Cardiac muscle cell (in vitro differentiated cells and primary cell): Measurements from ENCODE around the gene COL4A4. TPM values are rescaled to one million over a fixed set of nuclear protein-coding genes. Genes with fewer than 3 reads are reported as not detected.
A peak's percentile ranks its signal among the peaks of the same experiment; 100 is the strongest.

Experiments
- DNase-seq, 2 donors: peaks; one replicate each; pipeline versions ENCODE4 v3.0.0 to v3.0.0-alpha.2; 2010 to 2017; ENCODE audit warnings: low read depth in 1 of 2, low spot score in 1 of 2
- H3K27ac ChIP-seq: fragments of 200-600 bp; sonication (generic); 2 replicates; pipeline ENCODE4 v1.5.1; 2016
- H3K27me3 ChIP-seq: fragments of 200-600 bp; sonication (generic); 2 replicates; pipeline ENCODE4 v1.6.0; 2016; ENCODE audit warnings: control low read depth
- H3K36me3 ChIP-seq: fragments of 200-600 bp; sonication (generic); 2 replicates; pipeline ENCODE4 v1.5.1; 2016; ENCODE audit warnings: control low read depth
- H3K4me1 ChIP-seq: fragments of 200-600 bp; sonication (generic); 2 replicates; pipeline ENCODE4 v1.8.1; 2017; ENCODE audit warnings: low read depth, mild to moderate bottlenecking, mixed run types
- H3K4me3 ChIP-seq: fragments of 200-600 bp; sonication (generic); 2 replicates; pipeline ENCODE4 v1.5.1; 2016; ENCODE audit warnings: mild to moderate bottlenecking
- H3K9me3 ChIP-seq: fragments of 200-600 bp; sonication (generic); 2 replicates; pipeline ENCODE4 v1.5.1; 2017; ENCODE audit warnings: low read depth, mild to moderate bottlenecking, control low read depth
- polyA plus RNA-seq: library from polyadenylated mRNA; unstranded; fragments of >200 nt; fragmentation: Nextera tagmentation; extraction: Ambion mirVana; gene quantifications from 2 replicates; pipeline ENCODE4 v1.2.1, GENCODE V29; 2016
- total RNA-seq: library from RNA; depleted of rRNA; stranded (reverse); fragments of >200 nt; gene quantifications from 2 replicates; pipeline ENCODE4 v1.2.3, GENCODE V29; 2016
- TF ChIP-seq, protein P1 (sequence below): IDR thresholded peaks from 2 replicates; pipeline ENCODE4 v1.5.1; 2012; ENCODE audit warnings: low read depth, mild to moderate bottlenecking, low read length

The COL4A4 gene
- total and polyA plus RNA-seq, 2 experiments from 2014 or later, result 0.07 to 0.15 TPM

DNA sequence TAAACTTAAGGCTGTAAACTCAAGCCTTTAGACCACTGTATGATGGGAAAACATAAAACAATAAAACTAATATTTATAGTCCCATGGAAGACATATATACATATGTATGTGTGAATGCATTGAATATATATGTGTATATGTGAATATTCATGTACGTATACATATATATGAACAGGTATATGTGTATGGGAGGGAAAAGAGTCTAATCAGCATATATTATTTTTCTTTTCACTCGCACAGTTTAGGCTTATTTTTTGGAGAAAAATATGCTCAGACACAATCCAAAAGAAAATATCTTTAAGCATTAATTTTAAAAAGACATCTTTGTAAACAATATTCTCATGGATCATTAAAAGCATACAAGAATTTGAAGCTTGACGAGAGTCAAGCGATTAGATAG is 22.7 kb downstream of the COL4A4 start:
- no peak overlapping the region for H3K4me3 ChIP-seq
- DNase-seq, result no peak
- no peaks in the 10 kb centered on the region for H3K27me3 ChIP-seq
- H3K36me3 ChIP-seq, result no peaks in the 10 kb centered on the region
- TF ChIP-seq, protein P1, sequence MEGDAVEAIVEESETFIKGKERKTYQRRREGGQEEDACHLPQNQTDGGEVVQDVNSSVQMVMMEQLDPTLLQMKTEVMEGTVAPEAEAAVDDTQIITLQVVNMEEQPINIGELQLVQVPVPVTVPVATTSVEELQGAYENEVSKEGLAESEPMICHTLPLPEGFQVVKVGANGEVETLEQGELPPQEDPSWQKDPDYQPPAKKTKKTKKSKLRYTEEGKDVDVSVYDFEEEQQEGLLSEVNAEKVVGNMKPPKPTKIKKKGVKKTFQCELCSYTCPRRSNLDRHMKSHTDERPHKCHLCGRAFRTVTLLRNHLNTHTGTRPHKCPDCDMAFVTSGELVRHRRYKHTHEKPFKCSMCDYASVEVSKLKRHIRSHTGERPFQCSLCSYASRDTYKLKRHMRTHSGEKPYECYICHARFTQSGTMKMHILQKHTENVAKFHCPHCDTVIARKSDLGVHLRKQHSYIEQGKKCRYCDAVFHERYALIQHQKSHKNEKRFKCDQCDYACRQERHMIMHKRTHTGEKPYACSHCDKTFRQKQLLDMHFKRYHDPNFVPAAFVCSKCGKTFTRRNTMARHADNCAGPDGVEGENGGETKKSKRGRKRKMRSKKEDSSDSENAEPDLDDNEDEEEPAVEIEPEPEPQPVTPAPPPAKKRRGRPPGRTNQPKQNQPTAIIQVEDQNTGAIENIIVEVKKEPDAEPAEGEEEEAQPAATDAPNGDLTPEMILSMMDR, result no peak
- no peaks in the 10 kb centered on the region for H3K9me3 ChIP-seq
- no peak overlapping the region for H3K27ac ChIP-seq
- H3K4me1 ChIP-seq, result no peaks in the 10 kb centered on the region

GRCh38 chr2:227134591-227134990 is 29.4 kb downstream of the COL4A4 start:
- TF ChIP-seq, protein P1, result no peak
- no peak overlapping the region for H3K27ac ChIP-seq
- no peaks in the 10 kb centered on the region for H3K36me3 ChIP-seq
- H3K9me3 ChIP-seq, result no peaks in the 10 kb centered on the region
- H3K4me3 ChIP-seq, result no peak overlapping the region
- H3K4me1 ChIP-seq, result no peaks in the 10 kb centered on the region
- H3K27me3 ChIP-seq, result no peaks in the 10 kb centered on the region
- peak in 1 of 2 donors; percentile 46 for DNase-seq

DNA sequence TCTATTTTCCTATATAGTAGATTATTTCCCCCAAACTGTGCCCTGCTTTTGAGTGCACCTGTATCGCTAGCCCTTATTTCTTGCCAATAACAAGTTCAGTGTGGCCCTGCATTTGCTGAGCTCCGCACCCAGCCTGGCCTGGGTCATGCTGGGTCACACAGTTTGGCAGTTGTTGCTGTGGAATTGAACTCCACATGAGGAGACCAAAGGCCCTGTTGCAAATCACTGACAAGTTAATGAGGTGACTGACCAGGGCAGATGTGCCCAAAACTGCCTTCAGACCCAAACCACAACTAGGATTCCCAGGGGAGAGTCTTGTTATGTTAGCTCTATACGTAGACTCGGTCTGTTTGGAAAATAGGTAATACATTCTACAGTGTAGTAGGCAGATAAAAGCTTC is 31.0 kb downstream of the COL4A4 start:
- no peak overlapping the region for H3K27ac ChIP-seq
- no peaks in the 10 kb centered on the region for H3K27me3 ChIP-seq
- no peak overlapping the region for H3K4me3 ChIP-seq
- no peaks in the 10 kb centered on the region for H3K4me1 ChIP-seq
- H3K9me3 ChIP-seq, result no peaks in the 10 kb centered on the region
- no peaks in the 10 kb centered on the region for H3K36me3 ChIP-seq
- TF ChIP-seq, protein P1, result no peak
- no peak for DNase-seq

GRCh38 chr2:227130636-227131035 is 33.4 kb downstream of the COL4A4 start:
- no peaks in the 10 kb centered on the region for H3K9me3 ChIP-seq

DNA sequence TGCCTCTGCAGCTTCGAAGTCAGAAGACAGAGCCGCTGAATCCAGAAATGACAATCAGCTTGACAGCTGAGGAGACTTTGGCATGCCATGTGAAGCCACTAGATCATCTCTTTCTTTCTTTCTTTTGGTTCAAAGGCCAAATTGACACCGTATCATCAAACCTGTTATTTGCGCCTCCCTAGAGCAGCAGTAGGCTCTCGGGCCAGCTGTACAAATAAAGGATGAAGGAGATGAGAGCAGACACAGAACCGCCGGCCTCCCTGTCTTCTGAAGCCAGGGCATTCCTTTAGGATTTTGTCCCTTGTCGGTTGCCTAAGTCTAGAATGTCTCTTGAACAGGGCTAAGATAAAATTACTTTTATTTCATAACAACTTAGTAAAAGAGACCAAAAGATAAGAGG is 36.8 kb downstream of the COL4A4 start:
- TF ChIP-seq, protein P1, result no peak
- no peaks in the 10 kb centered on the region for H3K9me3 ChIP-seq
- H3K4me3 ChIP-seq, result no peak overlapping the region
- DNase-seq, result no peak
- H3K27me3 ChIP-seq, result no peaks in the 10 kb centered on the region
- no peaks in the 10 kb centered on the region for H3K4me1 ChIP-seq
- no peak overlapping the region for H3K27ac ChIP-seq
- H3K36me3 ChIP-seq, result no peaks in the 10 kb centered on the region

More at GRCh38 chr2:227130636-227131035, 33.4 kb downstream of the COL4A4 start:
- DNase-seq, result no peak
- no peak overlapping the region for H3K27ac ChIP-seq
- H3K27me3 ChIP-seq, result no peaks in the 10 kb centered on the region
- no peaks in the 10 kb centered on the region for H3K4me1 ChIP-seq
- no peak overlapping the region for H3K4me3 ChIP-seq
- TF ChIP-seq, protein P1, result no peak
- H3K36me3 ChIP-seq, result no peaks in the 10 kb centered on the region

DNA sequence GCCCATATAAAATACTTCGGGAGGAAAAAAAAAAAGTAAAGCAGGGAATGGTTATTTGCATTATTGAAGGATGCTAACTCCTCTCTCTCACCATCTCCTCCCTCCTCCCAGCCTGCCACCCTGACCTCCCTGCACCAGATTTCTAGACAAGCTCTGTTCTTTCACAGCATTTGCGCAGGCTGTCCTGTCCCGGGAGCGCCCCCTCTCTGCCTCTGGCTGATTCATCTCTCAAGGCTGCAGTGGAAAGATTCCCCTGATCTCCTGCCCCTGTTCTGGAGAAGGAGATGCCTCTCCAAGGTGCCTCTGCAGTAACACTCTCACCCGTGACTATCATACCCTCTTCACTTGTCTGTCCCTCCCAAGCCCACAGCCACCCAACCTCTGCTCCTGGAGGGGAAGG is 38.5 kb downstream of the COL4A4 start:
- no peaks in the 10 kb centered on the region for H3K4me1 ChIP-seq
- no peaks in the 10 kb centered on the region for H3K36me3 ChIP-seq
- no peak overlapping the region for H3K27ac ChIP-seq
- H3K9me3 ChIP-seq, result no peaks in the 10 kb centered on the region
- no peaks in the 10 kb centered on the region for H3K27me3 ChIP-seq
- peak in 1 of 2 donors; percentile 28 for DNase-seq
- H3K4me3 ChIP-seq, result no peak overlapping the region
- TF ChIP-seq, protein P1, result no peak
